ENCODE measurements around the gene ACVR1B.

DNA sequence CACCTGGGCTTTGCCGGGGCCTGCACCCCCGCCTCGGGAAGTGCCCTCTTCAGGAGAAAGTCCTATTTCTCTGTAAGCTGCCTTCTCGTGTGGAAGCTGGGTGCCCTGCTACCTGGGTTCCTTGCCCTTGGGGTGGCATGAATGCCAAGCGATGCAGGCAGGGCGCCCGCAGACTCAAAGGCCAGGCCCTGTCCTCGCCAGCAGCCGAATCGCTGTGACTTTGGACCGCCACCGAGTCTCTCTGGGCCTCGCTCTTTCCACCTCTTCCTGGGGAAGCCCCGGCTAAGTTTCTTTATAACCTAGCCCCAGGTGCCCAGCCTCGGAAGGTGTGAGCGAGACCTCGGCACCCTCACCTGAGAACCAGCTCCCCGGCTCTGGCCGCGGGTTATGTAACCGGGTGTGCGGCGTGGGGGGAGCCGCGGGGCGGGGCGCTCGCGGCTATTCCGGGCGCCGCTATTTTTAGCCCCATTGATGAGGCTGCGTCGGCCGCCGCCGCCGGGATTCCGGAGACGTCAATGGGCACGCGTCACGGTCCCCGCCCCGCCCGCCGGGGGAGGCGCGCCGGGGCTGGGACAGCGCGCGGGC, 85.2 kb downstream of the ACVR1B start:
- TF ChIP-seq, protein P1, sequence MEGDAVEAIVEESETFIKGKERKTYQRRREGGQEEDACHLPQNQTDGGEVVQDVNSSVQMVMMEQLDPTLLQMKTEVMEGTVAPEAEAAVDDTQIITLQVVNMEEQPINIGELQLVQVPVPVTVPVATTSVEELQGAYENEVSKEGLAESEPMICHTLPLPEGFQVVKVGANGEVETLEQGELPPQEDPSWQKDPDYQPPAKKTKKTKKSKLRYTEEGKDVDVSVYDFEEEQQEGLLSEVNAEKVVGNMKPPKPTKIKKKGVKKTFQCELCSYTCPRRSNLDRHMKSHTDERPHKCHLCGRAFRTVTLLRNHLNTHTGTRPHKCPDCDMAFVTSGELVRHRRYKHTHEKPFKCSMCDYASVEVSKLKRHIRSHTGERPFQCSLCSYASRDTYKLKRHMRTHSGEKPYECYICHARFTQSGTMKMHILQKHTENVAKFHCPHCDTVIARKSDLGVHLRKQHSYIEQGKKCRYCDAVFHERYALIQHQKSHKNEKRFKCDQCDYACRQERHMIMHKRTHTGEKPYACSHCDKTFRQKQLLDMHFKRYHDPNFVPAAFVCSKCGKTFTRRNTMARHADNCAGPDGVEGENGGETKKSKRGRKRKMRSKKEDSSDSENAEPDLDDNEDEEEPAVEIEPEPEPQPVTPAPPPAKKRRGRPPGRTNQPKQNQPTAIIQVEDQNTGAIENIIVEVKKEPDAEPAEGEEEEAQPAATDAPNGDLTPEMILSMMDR (IDR thresholded peaks at IDR 0.05) = no peak
- no peak for TF ChIP-seq POLR2A (IDR thresholded peaks at IDR 0.05)
